ENCODE measurements around the gene ZNF219.

ZNF219 gene

GRCh38 chr14:21098076-21098891 is at the start of gene ZNF219:
ZNF219 (minus strand) TSS chr14:21098655; CDS start chr14:21093591, 5,064 bp downstream.
- no peak for FAIRE-seq

GRCh38 chr14:21145437-21145836 is 47.0 kb upstream of the ZNF219 start:
- no peak for FAIRE-seq

GRCh38 chr14:21142357-21142756 is 43.9 kb upstream of the ZNF219 start:
- FAIRE-seq = no peak

GRCh38 chr14:21136024-21136423 is 37.6 kb upstream of the ZNF219 start:
- peak; percentile 58 for FAIRE-seq

GRCh38 chr14:21133901-21134300 is 35.4 kb upstream of the ZNF219 start:
- no peak for FAIRE-seq

GRCh38 chr14:21123429-21123828 is 25.0 kb upstream of the ZNF219 start:
- FAIRE-seq = no peak

GRCh38 chr14:21121122-21121521 is 22.7 kb upstream of the ZNF219 start:
- no peak for FAIRE-seq

- FAIRE-seq = no peak
Measured at GRCh38 chr14:21120686-21121085, 22.2 kb upstream of the ZNF219 start.

- FAIRE-seq = no peak
Measured at GRCh38 chr14:21118933-21119332, 20.5 kb upstream of the ZNF219 start.

- FAIRE-seq = no peak
Measured at GRCh38 chr14:21113369-21113768, 14.9 kb upstream of the ZNF219 start.

GRCh38 chr14:21112255-21112654 is 13.8 kb upstream of the ZNF219 start:
- no peak for FAIRE-seq

GRCh38 chr14:21109377-21110138 is 11.1 kb upstream of the ZNF219 start:
- no peak for FAIRE-seq

- no peak for FAIRE-seq
Measured at GRCh38 chr14:21108791-21109190, 10.3 kb upstream of the ZNF219 start.

GRCh38 chr14:21107283-21107800 is 8.9 kb upstream of the ZNF219 start:
- FAIRE-seq = no peak

GRCh38 chr14:21106498-21107282 is 8.2 kb upstream of the ZNF219 start:
- no peak for FAIRE-seq

GRCh38 chr14:21106176-21106497 is 7.7 kb upstream of the ZNF219 start:
- no peak for FAIRE-seq

- no peak for FAIRE-seq
Measured at GRCh38 chr14:21105095-21105494, 6.6 kb upstream of the ZNF219 start.

GRCh38 chr14:21104448-21105060 is 6.1 kb upstream of the ZNF219 start:
- FAIRE-seq = no peak

GRCh38 chr14:21103710-21104447 is 5.4 kb upstream of the ZNF219 start:
- FAIRE-seq = no peak

GRCh38 chr14:21103411-21103709 is 4.9 kb upstream of the ZNF219 start:
- FAIRE-seq = no peak

- no peak for FAIRE-seq
Measured at GRCh38 chr14:21102521-21103410, 4.3 kb upstream of the ZNF219 start.

Measured in TTC549 (cell line).